HG03558 (cell line): ENCODE data around the gene CD28.
"Not testable (repeated sequence)": the region's sequence is repeated elsewhere in the genome, so short reads cannot be mapped to it uniquely, and the experiment has no call there.

Experiments
- ATAC-seq: cut with Tn5 transposase; IDR thresholded peaks from one replicate; pipeline ENCODE4 v1.9.1; 2021; ENCODE audit warnings: moderate number of reproducible peaks; ENCODE audit not compliant: unreplicated experiment; ENCODE audit errors: extremely low read depth

Gene CD28

DNA sequence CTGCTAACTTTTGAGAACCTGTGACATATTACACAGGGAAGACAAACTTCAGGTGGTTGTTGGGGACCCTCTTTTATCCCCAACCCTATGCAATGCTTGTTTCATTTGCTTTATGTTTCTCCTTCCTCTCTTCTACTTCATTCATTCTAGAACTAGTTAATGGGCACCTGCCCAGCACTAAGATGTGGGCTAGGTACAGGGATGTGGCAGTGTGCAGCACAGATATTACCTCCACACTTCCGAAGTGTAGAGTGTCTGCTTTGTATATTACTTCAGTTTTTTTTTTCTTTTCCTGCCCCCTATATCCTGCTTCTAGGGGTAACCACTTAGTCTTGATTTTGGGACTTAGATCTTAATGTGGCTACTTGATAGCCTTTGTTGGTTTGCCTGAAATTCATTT, 35.1 kb downstream of the CD28 start:
- no peak for ATAC-seq

DNA sequence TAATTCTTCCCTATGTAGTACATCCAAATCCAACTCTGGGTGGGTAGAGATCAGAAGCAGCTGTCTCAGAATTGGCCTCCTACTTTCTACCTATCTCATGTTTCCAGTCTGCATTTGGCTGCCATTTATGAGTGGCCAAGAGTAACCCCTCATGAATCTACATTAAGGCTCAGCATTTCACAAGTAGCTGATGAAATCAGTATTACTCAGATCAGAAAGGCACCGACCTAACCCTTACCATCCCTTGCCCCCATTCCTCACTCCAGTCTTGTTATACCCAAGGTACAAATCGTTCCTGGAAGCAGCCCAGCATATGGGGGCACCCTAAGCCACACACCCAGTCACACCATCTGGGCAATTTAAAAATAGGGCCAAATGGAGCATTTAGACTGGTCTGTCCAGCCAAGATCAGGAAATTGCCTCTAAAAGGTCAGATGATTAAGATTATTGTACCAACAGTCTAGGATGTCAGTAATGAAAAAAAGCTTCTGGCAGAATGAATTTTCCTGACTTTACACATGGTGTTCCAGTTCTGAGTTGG, 37.1 kb downstream of the CD28 start:
- ATAC-seq = no peak

DNA sequence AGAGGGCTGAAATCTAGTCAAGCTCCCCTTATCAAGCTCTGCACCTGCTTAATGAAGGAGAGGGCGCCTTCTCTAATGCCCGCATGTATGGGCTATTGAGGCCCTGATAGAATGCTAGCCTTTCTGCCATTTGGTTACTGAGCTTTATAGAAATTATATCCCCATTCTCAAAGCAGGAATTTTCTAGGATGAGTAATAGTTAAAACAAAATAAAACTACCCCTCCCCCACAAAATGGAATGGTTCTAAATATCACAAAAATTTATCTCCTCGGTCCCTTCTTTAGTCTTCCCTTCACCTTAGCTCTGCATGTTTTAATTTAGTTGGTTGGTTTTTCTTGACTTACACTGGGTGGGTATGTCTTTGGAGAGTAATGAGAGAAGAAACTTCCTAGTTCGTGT, 37.7 kb downstream of the CD28 start:
- ATAC-seq = no peak

DNA sequence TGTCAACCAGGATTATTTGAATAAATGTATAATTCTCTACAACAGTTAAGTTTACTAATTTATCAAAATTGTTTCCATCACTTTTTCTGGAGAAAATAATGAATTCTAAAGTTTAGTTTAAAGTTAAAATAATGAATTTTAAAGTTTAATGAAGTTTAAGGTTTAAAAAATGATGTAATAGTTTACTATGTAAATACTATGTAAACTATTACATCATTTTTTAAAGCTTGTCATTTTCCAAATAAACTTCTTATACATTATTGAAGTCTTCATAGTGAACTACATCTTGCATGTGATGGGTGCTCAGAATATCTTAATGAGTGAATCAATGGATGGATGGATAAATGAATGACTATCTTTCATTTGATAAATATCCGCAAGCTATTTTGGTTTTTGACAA, 38.8 kb downstream of the CD28 start:
- ATAC-seq = no peak

DNA sequence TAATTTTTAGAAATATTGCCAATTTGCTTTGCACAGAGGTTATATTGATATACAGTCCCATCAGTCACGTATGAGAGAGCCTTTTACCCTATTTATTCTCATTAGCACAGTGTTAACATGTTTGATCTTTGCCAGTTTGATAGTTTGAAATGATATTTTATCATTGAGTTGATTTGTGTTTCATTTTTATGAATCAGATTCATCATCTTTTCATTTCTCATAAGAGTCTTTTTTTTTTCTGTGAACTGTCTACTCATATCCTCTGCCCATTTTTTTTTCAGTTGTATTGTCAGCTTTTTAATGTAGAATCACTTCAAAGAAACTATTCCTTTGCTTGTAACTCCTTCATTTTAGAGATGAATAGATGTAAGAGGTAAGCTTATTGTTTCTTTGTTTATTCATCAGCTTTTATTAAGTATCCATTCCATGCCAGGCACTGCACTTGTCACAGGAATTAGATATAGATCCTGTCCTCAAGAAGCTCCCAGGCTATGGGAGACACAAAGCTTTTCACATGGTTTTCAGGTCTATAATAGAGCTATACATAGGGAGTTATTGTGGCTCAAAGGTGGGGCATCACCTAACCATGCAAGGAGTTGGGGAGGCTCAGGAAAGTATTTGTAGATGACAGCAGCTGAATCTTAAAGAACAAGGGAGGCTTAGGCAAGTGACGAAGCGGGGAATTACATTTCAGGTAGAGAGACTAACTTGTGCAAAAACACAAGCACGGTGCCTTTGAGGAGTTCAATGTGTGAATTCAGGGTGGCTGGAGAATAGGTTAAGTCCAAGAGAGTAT, 42.1 kb downstream of the CD28 start:
- ATAC-seq = no peak

DNA sequence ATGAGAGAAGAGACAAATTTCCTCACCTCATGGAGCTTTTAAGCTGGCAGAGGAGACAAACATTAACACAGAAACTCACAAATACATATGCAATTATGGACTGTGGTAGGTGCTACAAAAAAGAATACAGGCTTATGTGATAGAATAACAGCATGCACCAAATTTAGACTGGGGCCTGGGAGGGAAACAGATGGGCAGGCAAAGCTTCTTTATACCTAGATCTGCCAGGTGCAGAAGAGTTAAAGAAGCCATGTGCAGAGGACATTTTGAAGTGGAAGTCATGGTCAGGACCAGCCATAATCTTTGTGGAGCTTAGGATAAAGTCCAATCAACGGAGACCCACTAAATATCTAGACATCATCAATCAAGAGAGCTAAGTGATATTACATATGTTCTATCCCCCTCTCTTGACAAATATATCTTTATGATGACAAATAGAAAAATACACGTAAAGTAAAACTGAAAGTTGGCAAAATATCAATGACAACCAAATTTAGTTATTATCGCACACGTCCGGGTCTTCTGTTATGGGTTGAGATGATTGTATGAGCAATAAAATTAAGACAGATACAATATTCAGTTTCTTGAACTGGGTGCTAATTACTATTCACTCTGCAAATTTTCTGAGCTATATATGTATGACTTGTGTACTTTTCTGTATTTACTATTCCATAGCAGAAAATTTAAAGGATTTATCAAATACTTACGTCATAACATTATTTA, 44.1 kb downstream of the CD28 start:
- ATAC-seq = no peak

DNA sequence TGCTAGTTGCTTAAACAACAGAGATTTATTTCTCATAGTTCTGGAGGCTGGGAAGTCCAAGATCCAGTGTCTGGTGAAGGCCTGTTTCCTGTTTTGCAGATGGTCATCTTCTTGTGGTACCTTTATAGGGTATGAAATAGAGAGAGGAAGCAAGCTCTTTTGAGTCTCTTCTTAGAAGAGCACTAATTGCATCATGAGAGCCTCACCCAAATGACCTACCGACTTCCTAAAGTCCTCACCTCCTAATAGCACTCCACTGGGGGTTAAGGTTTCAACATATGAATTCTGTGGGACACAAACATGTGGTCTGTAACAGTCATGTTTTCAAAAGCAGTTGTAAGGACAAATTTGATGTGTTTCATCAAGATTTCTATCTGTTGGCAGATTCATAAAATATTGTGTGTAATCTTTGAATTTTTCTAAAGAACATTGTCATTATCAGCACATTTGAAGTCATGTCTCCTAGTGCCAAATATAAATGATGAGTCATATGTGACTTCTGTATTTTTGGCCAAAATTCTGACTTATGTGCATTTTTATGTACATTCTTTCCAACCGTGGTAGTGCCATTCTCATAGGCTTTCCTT, 45.3 kb downstream of the CD28 start:
- ATAC-seq = no peak

DNA sequence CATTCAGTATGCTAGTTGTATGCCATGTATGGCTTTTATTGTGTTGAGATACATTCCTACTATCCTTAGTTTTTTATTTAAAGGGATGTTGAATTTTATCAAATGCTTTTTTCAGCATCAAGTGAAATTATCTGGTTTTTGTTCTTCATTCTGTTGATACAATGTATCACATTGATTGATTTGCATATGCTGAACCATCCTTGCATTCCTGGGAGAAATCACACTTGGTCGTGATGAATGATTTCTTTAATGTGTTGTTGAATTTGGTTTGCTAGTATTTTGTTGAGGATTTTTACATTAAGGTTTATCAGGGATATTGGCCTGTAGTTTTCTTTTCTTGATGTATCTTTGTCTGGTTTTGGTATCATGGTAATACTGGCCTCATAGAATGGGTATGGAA, 49.7 kb downstream of the CD28 start:
- no peak for ATAC-seq

DNA sequence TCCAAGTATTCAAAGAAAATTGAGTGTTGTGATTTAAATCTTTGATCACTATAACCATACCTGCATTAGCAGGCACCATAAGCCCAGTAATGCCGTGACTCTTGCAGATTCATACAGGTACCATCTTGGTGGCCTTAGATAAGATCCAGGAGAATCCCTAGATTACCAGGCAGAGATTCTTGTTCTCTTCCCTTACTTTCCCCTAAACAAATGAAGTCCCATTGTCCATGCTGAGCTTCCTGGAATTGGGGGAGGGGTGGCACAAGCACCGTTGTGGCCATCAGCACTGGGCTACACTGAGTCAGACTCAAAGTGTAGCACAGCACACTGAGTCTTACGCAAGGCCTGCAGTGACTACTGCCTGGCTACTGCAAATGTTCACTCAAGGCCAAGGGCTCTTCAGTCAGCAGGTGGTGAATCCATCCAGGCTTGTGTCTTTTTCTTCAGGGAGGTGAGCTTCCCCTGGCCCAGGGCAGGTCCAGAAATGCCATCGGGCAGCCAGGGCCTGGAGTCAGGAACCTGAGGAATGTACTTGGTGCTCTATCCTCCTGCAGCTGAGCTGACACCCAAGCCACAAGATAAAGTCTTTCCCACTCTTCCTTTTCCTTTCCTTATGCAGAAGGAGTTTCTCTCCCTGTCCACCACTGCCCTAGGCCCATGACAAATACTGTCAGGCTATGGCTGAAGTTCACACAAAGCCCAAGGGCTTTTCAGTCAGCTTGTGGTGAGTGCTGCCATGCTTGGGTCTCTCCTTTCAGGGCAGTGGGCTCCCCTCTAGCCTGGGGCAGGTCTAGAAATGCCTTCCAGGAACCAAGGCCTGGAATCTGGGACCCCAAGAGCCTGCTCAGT, 52.6 kb downstream of the CD28 start:
- ATAC-seq = no peak

DNA sequence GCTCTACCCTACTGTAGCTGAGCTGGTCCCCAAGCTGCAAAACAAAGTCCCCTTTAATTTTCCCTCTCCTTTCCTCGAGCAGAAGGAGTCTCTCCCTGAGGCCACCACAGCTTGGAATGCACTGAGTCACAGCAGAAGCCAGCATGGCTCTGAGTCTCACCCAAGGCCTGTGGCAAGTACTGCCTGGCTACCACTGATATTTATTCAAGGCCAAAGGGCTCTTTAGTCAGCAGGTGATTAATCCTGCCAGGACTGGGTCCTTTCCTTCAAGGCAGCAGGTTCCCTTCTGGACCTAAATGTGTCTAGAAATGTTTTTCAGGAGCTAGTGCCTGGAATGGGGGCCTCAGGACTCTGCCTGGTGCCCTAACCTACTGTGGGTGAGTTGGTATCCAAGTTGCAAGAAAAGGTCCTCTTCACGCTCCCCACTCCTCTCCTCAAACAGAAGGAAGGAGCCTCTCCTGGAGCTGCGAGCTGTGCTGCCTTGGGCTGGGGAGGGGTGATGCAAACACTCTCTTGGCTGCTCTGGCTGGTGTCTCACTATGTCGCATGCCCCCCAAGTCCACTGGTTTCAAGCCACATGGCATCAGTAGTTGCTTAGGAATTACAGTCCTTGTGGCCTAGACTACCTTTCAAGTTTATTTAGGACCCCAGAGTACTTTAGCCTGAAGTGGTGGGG, 53.4 kb downstream of the CD28 start:
- no peak for ATAC-seq

DNA sequence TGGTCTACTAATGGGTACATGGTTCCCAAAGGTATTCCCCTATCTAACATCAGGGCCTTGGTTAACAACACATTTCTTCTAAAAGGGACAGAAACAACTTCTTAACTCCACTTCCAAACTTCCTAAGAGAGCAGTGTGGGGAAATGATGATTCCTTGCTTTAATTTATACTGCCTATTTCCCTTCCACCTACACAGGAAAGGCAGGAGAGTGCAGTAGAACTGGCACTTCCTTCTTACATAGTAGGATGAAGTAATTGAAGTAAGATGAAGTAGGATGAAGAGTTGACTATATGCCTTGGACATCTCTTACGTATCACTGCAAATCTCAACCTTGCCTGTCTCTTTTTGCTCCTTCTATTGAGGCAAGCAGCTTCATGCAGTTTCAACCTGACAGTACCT, 54.7 kb downstream of the CD28 start:
- no peak for ATAC-seq

DNA sequence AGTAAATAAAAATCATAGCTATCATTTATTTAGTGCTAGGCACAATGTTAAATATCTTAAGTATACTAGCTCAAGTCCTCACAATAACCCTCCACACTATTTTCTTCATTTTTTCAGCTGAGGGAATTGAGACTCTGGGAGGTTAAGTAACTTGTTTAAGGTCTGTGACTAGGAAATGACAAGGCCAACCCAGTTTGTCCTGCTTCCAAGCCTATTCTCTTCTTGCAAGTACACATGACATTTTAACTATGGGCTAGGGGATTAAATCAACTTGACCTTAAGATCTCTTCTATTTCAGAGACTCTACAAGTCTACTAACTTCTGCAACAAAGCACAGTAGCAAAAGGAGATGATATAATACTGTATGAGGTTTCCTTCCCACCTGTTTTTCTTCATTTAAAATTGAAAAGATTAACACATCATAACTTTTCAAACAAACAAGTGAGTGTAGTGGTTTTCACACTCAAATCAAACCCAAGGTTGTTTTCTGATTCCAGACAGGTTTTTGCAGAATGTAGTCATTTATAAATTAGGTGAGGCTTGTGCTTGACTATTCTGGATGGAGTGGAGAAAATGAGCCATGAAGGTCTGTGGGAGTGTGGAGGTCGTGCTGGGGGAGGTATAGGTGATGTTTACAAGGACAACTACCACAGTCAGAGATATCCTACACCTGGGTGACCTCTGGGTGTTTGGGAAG, 57.0 kb downstream of the CD28 start:
- no peak for ATAC-seq

DNA sequence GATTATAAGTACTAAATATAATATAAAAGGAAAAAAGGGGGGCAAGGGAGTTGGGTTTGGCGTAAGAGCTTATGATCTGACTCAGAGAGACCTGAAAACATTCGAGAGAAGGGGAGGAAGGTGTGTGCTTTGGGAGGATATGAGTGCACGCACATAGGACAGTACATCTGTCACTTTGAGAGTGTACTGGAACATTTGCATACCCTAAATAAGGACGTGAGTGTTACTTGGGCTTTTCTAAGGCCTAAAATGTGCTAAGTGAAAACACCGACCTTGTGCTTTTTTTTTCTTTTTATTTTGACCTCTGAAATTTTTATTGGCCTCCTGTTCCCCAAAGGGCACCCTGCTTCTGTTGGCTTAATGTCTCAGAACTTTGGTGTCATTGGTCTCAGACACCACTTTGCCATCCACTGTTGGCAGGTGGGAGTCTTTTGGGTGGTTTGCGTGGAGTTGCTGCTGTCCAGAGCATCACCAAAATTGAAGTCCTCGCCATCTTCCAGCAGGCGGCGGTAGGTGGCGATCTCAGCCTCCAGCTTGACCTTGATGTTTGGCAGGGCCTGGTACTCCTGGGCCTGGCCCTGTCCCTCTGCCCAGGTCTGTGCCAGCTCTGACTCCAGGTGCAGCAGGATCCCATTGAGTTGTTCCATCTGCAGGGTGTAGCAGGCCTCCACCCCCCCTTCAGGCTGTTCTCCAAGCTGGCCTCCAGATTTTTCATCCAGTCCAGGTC, 57.7 kb downstream of the CD28 start:
- ATAC-seq = no peak

DNA sequence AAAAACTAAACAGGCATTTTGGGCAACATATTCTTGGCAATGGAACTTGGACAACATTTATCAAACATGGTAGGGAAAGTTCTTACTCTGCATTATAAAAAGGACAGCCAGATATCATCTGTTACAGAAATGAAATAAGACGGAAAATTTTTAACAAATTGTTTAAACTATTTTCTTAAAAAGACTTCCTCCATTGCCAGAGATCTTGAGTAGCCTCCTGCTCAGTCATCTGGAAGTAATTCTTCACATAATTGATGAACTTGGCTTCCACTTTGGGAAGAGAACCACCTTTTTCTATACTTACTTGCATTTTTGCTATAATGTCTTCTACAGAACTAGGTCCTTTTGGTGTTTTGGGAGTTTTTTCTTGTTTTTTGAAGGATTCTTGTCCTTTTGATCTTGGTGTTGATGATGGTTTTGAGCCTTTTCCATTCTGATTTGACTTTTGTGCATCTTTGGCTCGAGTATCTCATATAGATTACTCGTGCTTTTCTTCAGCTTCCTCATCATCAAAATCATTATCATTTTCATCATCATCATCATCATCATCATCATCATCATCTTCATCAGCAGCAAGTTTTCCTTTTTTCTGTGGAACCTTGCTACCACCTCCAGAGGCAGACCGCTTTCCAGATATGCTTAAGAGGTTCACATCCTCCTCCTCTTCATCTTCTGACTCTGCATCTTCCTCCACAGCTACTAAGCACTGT, 66.2 kb downstream of the CD28 start:
- ATAC-seq = no peak

DNA sequence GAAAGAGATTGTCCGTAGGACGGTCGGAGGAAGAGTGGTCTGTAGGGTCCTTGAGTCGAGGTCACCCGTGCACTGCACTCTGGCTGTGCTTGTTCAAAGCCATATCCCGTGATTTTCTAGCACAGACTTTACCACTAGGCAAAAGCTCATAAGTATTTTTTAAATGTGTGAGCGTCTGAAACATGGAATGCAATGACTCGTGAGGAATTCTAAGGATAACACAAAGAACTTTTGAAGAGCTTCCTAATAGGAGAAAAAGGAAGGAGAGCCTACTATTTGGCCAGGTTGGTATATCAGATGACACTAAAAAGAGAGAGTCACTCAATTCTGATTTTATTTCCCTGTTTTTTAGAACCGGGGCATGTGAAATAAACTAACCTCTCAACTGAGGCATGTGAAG, 68.3 kb downstream of the CD28 start:
- no peak for ATAC-seq

DNA sequence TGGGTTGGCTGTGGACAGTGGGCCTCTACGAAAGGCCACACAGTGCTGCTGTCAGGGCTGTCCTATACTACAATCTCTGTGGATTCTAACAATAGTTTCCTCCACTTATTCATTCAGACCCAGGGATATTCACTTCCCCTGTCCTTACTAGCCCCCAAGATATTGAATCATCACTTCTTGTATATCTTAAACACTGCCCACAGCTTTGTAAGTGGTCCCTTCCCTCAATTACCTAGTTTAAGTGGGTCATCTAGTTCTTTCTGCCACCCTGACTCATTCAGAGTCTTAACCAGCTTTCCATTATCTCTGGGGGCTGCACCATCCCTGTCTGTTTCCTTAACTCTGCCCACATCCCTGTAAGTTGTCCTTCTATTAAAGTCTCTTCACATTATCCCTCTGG, 69.2 kb downstream of the CD28 start:
- no peak for ATAC-seq

DNA sequence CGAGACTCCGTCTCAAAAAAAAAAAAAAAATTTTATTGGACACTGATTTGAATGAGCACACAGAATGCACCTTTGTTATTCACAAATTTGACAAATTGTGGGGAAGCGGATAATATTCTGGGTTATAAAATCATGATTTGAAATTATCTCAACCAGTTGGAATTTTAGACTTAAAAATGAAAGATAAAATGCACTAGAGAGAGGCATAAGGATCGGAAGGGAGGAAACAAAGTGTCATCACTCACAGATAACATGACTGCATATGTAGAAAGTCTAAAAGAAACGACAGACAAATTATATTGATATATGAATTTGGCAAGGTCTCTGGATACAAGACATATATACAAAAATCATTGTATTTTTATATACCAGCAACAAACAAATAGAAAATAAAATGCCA, 70.6 kb downstream of the CD28 start:
- ATAC-seq = no peak

DNA sequence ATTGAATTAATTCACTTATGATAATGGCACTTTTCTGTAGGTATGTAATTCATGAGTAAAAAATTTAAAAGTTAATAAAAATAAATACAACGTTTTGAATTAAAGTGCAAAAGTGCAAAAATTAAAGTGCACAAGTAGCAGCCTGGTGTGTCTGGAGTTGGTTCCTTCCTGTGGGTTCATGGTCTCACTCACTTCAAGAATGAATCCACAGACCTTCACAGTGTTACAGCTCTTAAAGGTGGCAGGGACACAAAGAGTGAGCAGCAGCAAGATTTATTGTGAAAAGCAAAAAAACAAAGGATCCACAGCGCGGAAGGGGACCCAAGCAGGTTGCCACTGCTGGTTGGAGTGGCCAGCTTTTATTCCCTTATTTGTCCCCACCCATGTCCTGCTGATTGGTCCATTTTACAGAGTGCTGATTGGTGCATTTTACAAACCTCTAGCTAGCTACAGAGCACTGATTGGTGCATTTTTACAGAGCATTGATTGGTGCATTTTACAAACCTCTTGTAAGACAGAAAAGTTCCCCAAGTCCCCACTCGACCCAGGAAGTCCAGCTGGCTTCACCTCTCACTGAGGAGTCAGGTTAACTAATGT, 73.1 kb downstream of the CD28 start:
- not testable (repeated sequence) for ATAC-seq
